A549 (cell line): Measurements from ENCODE around the gene ABCF2. TPM values are rescaled to one million over a fixed set of nuclear protein-coding genes. Genes with fewer than 3 reads are reported as not detected.

Source experiments
- ATAC-seq, 2 experiments: fragments of 200-7000 bp in 1 of 2; fragments of >200 bp in 1 of 2; cut with Nextera tagmentation in 1 of 2; cut with Tn5 transposase in 1 of 2; 3 replicates each; pipeline versions ENCODE4 v1.8.0 to v1.9.1; 2018 to 2020; ENCODE audit warnings: mild to moderate bottlenecking in 1 of 2, moderate library complexity in 1 of 2
- CTCF ChIA-PET: fragments of 300-600 bp; sonication (Branson Sonifier 250); formaldehyde crosslinking; extraction: SDS; loops from one replicate; lab custom pipeline; 2021; ENCODE audit warnings: antibody characterized with exemption, inconsistent platforms; lab: Yijun Ruan, JAX
- POLR2A ChIA-PET: fragments of 350-600 bp; formaldehyde crosslinking; extraction: SDS; loops from one replicate; lab custom pipeline; 2021; ENCODE audit warnings: antibody characterized with exemption, inconsistent platforms; lab: Yijun Ruan, JAX
- DNase-seq, 2 experiments: peaks; one replicate each; pipeline versions ENCODE4 v3.0.0 to v3.0.0-alpha.2; 2011 to 2016; ENCODE audit warnings: low read depth in 1 of 2, low spot score in 1 of 2
- FAIRE-seq: peaks from 2 replicates; lab custom pipeline; 2011; peaks lifted over from hg19 to GRCh38; lab: Jason Lieb, UNC
- H3K27ac ChIP-seq, 2 experiments: fragments of >200 bp; sonication (Bioruptor Twin); formaldehyde crosslinking; 3 replicates each; pipeline ENCODE4 v1.5.1; 2016 to 2017
- H3K4me1 ChIP-seq: fragments of >200 bp; sonication (Bioruptor Twin); formaldehyde crosslinking; 3 replicates; pipeline ENCODE4 v1.6.1; 2016
- H3K4me2 ChIP-seq: fragments of >200 bp; sonication (Bioruptor Twin); formaldehyde crosslinking; 3 replicates; pipeline ENCODE4 v1.6.1; 2016
- H3K4me3 ChIP-seq: fragments of >200 bp; sonication (Bioruptor Twin); formaldehyde crosslinking; 3 replicates; pipeline ENCODE4 v1.5.1; 2016
- H3K9me3 ChIP-seq: fragments of >200 bp; sonication (Bioruptor Twin); formaldehyde crosslinking; 3 replicates; pipeline ENCODE4 v1.6.1; 2016
- CHD4 ChIP-seq: fragments of 200-600 bp; sonication (generic); IDR thresholded peaks from 2 replicates; pipeline ENCODE4 v1.6.1; 2016; ENCODE audit warnings: antibody characterized with exemption, mild to moderate bottlenecking, borderline replicate concordance
- EHMT2 ChIP-seq: fragments of 200-600 bp; sonication (generic); IDR thresholded peaks from 2 replicates; pipeline ENCODE4 v1.6.1; 2016; ENCODE audit warnings: antibody characterized with exemption, low read depth, mild to moderate bottlenecking, moderate library complexity
- GATA3 ChIP-seq: IDR thresholded peaks from 2 replicates; pipeline ENCODE4 v1.6.1; 2012; ENCODE audit warnings: borderline replicate concordance
- HEYL ChIP-seq: fragments of 250-450 bp; sonication (Bioruptor Pico); IDR thresholded peaks from 2 replicates; pipeline ENCODE4 v1.8.0; 2021; ENCODE audit warnings: mild to moderate bottlenecking, moderate library complexity
- HOXA7 ChIP-seq: fragments of 250-450 bp; sonication (Bioruptor Pico); IDR thresholded peaks from 2 replicates; pipeline ENCODE4 v1.5.0; 2020; ENCODE audit warnings: mild to moderate bottlenecking, moderate library complexity
- HOXB5 ChIP-seq: fragments of 250-450 bp; sonication (Bioruptor Pico); IDR thresholded peaks from 2 replicates; pipeline ENCODE4 v1.5.0; 2020; ENCODE audit warnings: mild to moderate bottlenecking, moderate library complexity
- JUN ChIP-seq, 2 experiments: fragments of >200 bp; sonication (Bioruptor Twin); formaldehyde crosslinking; IDR thresholded peaks; 2 replicates in 1 of 2; 3 replicates in 1 of 2; pipeline ENCODE4 v1.6.1; 2016 to 2017
- KDM1A ChIP-seq: fragments of 200-600 bp; sonication (generic); IDR thresholded peaks from 2 replicates; pipeline ENCODE4 v1.6.1; 2016; ENCODE audit warnings: low read depth, mild to moderate bottlenecking
- MYC ChIP-seq: IDR thresholded peaks from 2 replicates; pipeline ENCODE4 v1.6.1; 2012; ENCODE audit warnings: mild to moderate bottlenecking, inconsistent platforms, low read length, improper control_type of control experiment, borderline replicate concordance
- NFE2L2 ChIP-seq: fragments of 150-350 bp; conservative IDR thresholded peaks from 2 replicates; pipeline ENCODE4 v1.6.1; 2014; ENCODE audit warnings: low read length
- PHF8 ChIP-seq: fragments of 200-600 bp; sonication (generic); IDR thresholded peaks from 2 replicates; pipeline ENCODE4 v1.6.1; 2016; ENCODE audit warnings: low read depth, mild to moderate bottlenecking, antibody characterized with exemption, moderate library complexity, borderline replicate concordance
- POLR2A ChIP-seq: IDR thresholded peaks from 2 replicates; pipeline ENCODE4 v1.6.1; 2012; ENCODE audit warnings: mild to moderate bottlenecking, low read length
- RAD21 ChIP-seq, 2 experiments: fragments of >200 bp in 1 of 2; sonication (Bioruptor Twin) in 1 of 2; formaldehyde crosslinking in 1 of 2; IDR thresholded peaks in 1 of 2; conservative IDR thresholded peaks in 1 of 2; 2 replicates in 1 of 2; 3 replicates in 1 of 2; pipeline ENCODE4 v1.6.1; 2012 to 2018; ENCODE audit warnings: inconsistent platforms in 1 of 2
- RCOR1 ChIP-seq: fragments of 150-350 bp; IDR thresholded peaks from 2 replicates; pipeline ENCODE4 v1.6.1; 2014; ENCODE audit warnings: antibody characterized with exemption, low read length, low read depth
- REST ChIP-seq: fragments of 200-600 bp; sonication (generic); IDR thresholded peaks from 2 replicates; pipeline ENCODE4 v1.6.1; 2016; ENCODE audit warnings: antibody characterized with exemption, mild to moderate bottlenecking, moderate library complexity
- RNF2 ChIP-seq: fragments of 200-600 bp; sonication (generic); IDR thresholded peaks from 2 replicates; pipeline ENCODE4 v1.6.1; 2016; ENCODE audit warnings: low read depth, mild to moderate bottlenecking, antibody characterized with exemption, moderate library complexity, borderline replicate concordance
- SREBF2 ChIP-seq: fragments of 450-650 bp; IDR thresholded peaks from 2 replicates; pipeline ENCODE4 v1.6.1; 2014; ENCODE audit warnings: mild to moderate bottlenecking, moderate library complexity
- TFCP2L1 ChIP-seq: fragments of 250-450 bp; sonication (Bioruptor Pico); IDR thresholded peaks from 2 replicates; pipeline ENCODE4 v1.5.0; 2021; ENCODE audit warnings: mild to moderate bottlenecking
- TP53 ChIP-seq: fragments of 250-450 bp; sonication (Bioruptor Pico); IDR thresholded peaks from 2 replicates; pipeline ENCODE4 v1.5.0; 2021; ENCODE audit warnings: mild to moderate bottlenecking, moderate library complexity
- USF2 ChIP-seq: fragments of 450-650 bp; IDR thresholded peaks from 2 replicates; pipeline ENCODE4 v1.6.1; 2014; ENCODE audit warnings: antibody characterized with exemption
- ZFP36 ChIP-seq: fragments of 450-650 bp; IDR thresholded peaks from 2 replicates; pipeline ENCODE4 v1.6.1; 2014; ENCODE audit warnings: borderline replicate concordance; ENCODE audit not compliant: partially characterized antibody
- ZSCAN20 ChIP-seq: fragments of 250-450 bp; sonication (Bioruptor Pico); IDR thresholded peaks from 2 replicates; pipeline ENCODE4 v1.8.0; 2022; ENCODE audit warnings: mild to moderate bottlenecking, moderate library complexity
- WGBS: methylation state at CpG from one replicate; pipeline ENCODE4 v1.1.6; 2017; ENCODE audit errors: missing lambda C conversion rate; 5-methylcytosine and 5-hydroxymethylcytosine counted together
- polyA plus RNA-seq, 4 experiments: library from polyadenylated mRNA; depleted of rRNA in 3 of 4; stranded (reverse); fragments of >200 nt; fragmentation: RNase III in 1 of 4; extraction: RNeasy Plus Mini Kit Qiagen cat#74134 plus additional on column Dnase treatment in 1 of 4; gene quantifications; 2 replicates in 3 of 4; 3 replicates in 1 of 4; pipeline ENCODE4 v1.2.3, GENCODE V29; 2011 to 2017
- TF ChIP-seq, protein P1 (sequence below): fragments of 250-450 bp; sonication (Bioruptor Pico); IDR thresholded peaks from 2 replicates; pipeline ENCODE4 v1.5.0; 2021; ENCODE audit warnings: mild to moderate bottlenecking, moderate library complexity, borderline replicate concordance
- TF ChIP-seq, protein P2 (sequence below): fragments of >200 bp; sonication (Bioruptor Twin); formaldehyde crosslinking; IDR thresholded peaks from 3 replicates; pipeline ENCODE4 v1.5.1; 2016
- TF ChIP-seq, protein P3 (sequence below): IDR thresholded peaks from 2 replicates; pipeline ENCODE4 v1.6.1; 2012

The ABCF2 gene
- polyA plus RNA-seq, 2 of the 4 experiments (the other 2 are of a cell fraction) = 47.8 to 70.9 TPM

DNA sequence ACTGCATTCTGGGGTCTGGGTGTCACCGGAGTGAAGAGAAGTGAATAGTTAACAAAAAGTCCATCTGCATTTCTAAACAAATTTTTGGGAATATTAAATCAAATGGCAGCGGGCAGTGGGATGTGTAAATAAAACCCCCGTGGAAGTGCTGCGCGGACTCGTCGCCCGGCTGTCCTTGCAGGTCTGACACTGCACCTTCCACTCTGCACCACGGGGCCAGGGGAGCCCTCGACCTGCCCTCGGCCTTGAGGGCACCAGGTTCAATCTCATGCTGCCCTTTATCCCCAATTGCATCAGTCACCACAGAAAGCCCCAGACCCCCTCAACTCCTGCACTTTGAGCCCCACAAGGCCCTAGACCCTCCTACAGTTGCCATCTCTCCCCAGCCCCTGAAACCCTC lies 27.8 kb upstream of the ABCF2 start:
- no peak overlapping the region for H3K4me2 ChIP-seq
- no peak for ATAC-seq
- POLR2A ChIA-PET = no interaction called here

DNA sequence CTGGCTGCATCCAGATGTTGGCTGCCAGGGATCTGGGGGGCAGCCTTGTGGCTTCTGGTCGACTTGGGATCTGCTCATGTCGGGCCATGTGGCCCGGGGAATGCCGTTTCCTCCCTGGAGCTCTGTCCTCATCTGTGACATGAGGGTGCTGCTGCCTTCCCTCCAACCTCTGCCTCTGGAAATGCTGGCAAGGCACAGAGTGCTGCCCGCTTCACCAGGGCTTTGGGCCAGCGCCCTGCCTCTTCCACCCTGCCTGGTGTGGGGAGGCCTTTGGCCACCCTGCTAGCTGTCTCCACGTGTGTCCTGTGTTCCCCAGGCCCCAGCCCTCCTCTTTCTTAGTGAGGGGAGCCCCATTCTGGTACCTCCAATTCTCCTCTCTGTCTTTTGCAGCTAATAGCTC lies 27.3 kb upstream of the ABCF2 start:
- ChIA-PET CTCF (interaction anchor here (2.0 to 8.3 kb wide), 2 partner anchors 10 to 12 kb away, joined by 5 to 60 read pairs; no protein-coding TSS in a partner anchor), POLR2A (no interaction called here)
- ATAC-seq = no peak
- Histone ChIP-seq H3K9me3 (no peaks in the 10 kb centered on the region), H3K4me2 (no peak overlapping the region), H3K4me1 (peaks cover 19% of the 10 kb centered on the region), H3K27ac (no peak overlapping the region), H3K4me3 (no peak overlapping the region)
- WGBS = 65% methylated on average over 4 of the region's 7 CpGs
- TF ChIP-seq KDM1A = no peak
- TF ChIP-seq JUN (IDR thresholded peaks at IDR 0.05) = no peak
- TF ChIP-seq NFE2L2 = no peak
- TF ChIP-seq CHD4 = no peak
- TF ChIP-seq USF2 = no peak
- TF ChIP-seq, protein P1, sequence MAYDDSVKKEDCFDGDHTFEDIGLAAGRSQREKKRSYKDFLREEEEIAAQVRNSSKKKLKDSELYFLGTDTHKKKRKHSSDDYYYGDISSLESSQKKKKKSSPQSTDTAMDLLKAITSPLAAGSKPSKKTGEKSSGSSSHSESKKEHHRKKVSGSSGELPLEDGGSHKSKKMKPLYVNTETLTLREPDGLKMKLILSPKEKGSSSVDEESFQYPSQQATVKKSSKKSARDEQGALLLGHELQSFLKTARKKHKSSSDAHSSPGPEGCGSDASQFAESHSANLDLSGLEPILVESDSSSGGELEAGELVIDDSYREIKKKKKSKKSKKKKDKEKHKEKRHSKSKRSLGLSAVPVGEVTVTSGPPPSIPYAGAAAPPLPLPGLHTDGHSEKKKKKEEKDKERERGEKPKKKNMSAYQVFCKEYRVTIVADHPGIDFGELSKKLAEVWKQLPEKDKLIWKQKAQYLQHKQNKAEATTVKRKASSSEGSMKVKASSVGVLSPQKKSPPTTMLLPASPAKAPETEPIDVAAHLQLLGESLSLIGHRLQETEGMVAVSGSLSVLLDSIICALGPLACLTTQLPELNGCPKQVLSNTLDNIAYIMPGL (CRISPR knock-in tag) = no peak
- TF ChIP-seq PHF8 = no peak
- no peak for TF ChIP-seq TFCP2L1
- no peak for TF ChIP-seq REST
- TF ChIP-seq MYC = no peak
- no peak for TF ChIP-seq HOXB5 (CRISPR knock-in tag)
- no peak for TF ChIP-seq ZFP36
- no peak for DNase-seq
- FAIRE-seq = no peak

More for the DNA sequence above, 27.8 kb upstream of the ABCF2 start:
- TF ChIP-seq NFE2L2 (no peak), HEYL (no peak), JUN (IDR thresholded peaks at IDR 0.05) (no peak), ZFP36 (no peak), RNF2 (no peak), RCOR1 (no peak), CHD4 (no peak), EHMT2 (no peak), SREBF2 (no peak), GATA3 (no peak), HOXB5 (CRISPR knock-in tag) (no peak), ZSCAN20 (CRISPR knock-in tag) (no peak), POLR2A (no peak), RAD21 (conservative IDR thresholded peaks at IDR 0.05 in 1 of 2, IDR thresholded peaks at IDR 0.05 in 1 of 2) (no peak), TP53 (CRISPR knock-in tag) (no peak), KDM1A (no peak), HOXA7 (CRISPR knock-in tag) (no peak)
- TF ChIP-seq, protein P2, sequence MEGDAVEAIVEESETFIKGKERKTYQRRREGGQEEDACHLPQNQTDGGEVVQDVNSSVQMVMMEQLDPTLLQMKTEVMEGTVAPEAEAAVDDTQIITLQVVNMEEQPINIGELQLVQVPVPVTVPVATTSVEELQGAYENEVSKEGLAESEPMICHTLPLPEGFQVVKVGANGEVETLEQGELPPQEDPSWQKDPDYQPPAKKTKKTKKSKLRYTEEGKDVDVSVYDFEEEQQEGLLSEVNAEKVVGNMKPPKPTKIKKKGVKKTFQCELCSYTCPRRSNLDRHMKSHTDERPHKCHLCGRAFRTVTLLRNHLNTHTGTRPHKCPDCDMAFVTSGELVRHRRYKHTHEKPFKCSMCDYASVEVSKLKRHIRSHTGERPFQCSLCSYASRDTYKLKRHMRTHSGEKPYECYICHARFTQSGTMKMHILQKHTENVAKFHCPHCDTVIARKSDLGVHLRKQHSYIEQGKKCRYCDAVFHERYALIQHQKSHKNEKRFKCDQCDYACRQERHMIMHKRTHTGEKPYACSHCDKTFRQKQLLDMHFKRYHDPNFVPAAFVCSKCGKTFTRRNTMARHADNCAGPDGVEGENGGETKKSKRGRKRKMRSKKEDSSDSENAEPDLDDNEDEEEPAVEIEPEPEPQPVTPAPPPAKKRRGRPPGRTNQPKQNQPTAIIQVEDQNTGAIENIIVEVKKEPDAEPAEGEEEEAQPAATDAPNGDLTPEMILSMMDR = no peak
- TF ChIP-seq, protein P1 (CRISPR knock-in tag) = no peak
- TF ChIP-seq, protein P3, sequence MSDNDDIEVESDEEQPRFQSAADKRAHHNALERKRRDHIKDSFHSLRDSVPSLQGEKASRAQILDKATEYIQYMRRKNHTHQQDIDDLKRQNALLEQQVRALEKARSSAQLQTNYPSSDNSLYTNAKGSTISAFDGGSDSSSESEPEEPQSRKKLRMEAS = no peak
- no peak overlapping the region for H3K27ac ChIP-seq
- WGBS = 78% methylated on average over 11 of the region's 11 CpGs
- CTCF ChIA-PET = interaction anchor here (2.0 to 8.3 kb wide), 2 partner anchors 11 to 12 kb away, joined by 5 to 60 read pairs; no protein-coding TSS in a partner anchor
- FAIRE-seq (no peak), DNase-seq (no peak)
- no peaks in the 10 kb centered on the region for H3K9me3 ChIP-seq
- H3K4me3 ChIP-seq = no peak overlapping the region
- peaks cover 14% of the 10 kb centered on the region for H3K4me1 ChIP-seq
